GM19238 (cell line): ENCODE results near the gene VPS13D.

Experiments used
- DNase-seq: peaks from one replicate; pipeline ENCODE4 v3.0.0; 2011; ENCODE audit warnings: low spot score; ENCODE audit not compliant: insufficient read length

The VPS13D gene

GRCh38 chr1:12336413-12336812, 106.6 kb downstream of the VPS13D start:
- no peak for DNase-seq

- DNase-seq: no peak
Measured at GRCh38 chr1:12338017-12338416, 108.2 kb downstream of the VPS13D start.

- DNase-seq: no peak
Measured at GRCh38 chr1:12338823-12339222, 109.0 kb downstream of the VPS13D start.

GRCh38 chr1:12339396-12339795, 109.6 kb downstream of the VPS13D start:
- no peak for DNase-seq

DNA sequence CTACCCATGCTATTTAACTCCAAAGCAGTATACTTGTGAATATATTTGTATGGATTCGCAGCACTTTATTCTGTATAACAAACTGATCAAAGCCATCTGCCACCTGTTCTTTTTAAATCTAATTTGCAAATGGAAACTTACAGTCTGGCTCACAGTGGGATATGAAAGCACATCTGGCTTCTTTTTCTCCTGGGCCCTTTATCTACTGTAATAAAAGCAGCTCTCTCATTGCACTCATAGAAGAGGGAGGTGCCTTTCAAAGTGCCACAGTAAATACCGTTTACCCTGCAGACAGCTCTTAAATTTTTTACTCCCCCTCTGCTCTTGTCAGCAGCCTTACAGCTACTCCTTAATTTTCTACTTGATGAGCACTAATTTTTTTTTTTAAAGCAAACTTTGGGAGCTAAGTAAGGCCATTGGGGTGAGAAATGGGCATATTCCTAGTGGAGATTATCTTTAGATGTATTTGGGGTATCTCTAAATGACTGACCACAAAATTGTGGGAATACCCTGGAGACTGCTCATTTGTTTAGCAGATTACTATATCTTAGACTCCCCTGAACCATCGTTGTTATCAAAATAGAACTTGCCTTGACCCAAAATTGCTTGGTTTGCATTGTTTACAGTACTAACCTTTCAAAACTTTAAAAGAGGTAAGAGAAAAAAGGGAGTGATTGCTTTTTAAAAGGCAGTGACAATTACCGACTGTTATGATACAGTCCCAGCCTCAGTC, 110.1 kb downstream of the VPS13D start:
- no peak for DNase-seq

- no peak for DNase-seq
Measured at GRCh38 chr1:12340544-12340930, 110.7 kb downstream of the VPS13D start.

DNA sequence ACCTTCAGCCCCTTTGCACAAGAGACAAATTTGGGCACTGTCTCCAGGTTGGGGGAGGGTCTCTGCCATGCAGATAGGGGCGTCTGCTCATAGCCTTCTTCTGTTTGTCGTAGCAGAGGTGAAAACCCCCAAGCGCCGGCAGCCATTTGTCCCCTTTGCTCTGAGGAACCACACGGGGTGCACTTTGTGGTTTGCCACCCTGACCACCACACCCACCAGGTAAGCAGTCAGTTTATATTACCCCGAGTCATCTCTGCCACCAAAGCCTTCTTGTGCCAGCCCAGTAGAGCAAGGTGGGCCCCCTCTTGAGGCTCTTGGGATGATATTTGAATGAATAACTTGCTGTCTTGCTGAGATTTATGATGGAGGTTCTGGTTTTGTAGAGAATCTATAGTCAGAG, 111.8 kb downstream of the VPS13D start:
- no peak for DNase-seq

GRCh38 chr1:12342401-12343003, 112.7 kb downstream of the VPS13D start:
- DNase-seq: no peak

GRCh38 chr1:12343823-12344487, 114.1 kb downstream of the VPS13D start:
- DNase-seq: no peak

DNA sequence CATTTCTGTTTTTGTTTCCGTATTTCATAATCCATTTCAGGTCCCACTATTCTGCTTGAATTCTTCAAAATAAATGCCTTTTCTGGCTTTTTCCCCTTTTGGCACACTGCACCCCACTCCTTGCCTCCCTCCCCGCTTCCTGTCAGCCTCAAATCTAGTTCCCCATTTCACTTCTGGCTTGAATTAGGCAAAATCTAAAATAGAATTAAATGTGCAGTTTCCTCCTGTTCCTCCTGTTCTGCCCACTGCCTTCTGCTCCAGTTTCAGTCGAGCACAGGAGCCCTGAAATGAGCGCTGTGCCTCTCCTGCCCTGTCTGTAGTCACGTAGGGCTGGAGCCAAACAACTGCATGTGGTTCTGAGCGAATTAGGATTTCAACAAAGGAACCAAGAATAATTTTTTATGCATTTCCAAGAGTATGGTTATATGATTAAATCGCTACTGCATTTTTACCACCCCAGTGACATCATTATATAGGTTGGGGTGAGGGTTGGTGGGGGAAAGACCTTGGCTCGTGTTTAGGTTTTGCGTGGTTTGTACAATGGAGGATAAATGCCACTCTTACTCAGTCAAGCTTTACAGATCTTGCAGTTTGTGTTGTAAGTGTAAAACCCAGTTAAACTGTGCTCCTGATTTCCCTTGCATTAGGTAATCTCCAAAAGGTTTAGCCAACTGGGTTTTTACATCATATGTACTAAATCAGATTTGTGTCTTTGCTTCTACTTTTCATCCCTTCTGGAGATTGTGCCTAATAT, 114.9 kb downstream of the VPS13D start:
- no peak for DNase-seq

DNA sequence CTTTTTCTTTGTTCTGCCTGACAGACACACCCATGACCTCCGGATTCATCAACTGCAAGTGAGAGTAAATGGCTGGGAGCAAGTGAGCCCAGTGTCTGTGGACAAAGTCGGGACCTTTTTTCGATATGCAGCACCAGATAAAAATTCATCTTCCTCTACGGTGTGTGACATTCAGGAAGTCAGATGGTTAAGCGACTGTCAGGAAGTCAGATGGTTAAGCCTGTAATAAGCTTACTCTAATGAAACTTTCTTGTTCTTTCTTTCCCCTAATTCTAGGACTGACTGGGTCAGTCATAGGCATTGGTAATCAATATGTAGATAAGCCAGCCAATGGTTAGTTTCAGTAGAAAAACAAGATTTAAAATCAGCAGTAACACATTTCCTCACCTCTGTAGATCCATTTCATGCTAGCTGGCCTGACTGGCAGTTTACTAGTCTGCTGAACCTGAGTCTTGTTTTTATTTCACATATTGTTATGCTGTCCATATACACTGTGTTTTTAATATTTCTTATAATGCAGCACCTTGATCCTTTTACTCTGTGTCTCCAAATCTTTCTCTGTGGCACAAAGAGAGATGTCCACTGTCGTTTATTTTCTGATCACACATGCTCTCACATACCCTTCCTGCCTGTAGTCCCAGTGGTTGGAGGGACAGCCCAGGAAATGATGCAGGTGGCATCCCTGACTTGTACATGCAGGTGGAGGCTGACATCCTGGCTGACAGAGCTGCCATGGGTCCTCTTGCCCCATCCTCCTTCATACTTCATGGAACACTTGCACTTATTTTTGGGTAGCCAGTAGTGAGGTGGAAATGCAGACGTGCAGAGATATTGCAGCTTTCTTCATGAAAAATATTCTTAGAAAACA, 115.8 kb downstream of the VPS13D start:
- no peak for DNase-seq

- DNase-seq: no peak
Measured at GRCh38 chr1:12346483-12347151, 116.8 kb downstream of the VPS13D start.

DNA sequence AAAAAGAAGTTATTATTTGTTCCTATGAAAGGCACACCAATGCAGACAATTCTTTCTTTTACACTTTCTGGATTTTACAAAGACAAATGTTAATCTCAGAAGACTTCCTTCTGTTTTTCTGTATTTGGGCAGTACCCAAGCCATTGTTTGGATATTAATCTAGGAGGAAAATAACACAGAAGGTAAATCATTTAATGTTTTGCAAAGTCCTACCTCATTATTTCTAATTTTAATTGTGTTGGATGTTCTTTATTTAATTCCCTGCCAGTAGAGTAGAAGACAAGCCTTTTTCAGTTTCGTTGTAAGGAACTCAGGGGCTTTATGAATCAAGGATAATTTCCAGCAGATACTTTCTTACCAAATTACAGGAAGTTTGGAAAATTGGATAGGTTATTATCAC, 118.3 kb downstream of the VPS13D start:
- no peak for DNase-seq

- DNase-seq: no peak
Measured at GRCh38 chr1:12353981-12354380, 124.2 kb downstream of the VPS13D start.

GRCh38 chr1:12356004-12356890, 126.4 kb downstream of the VPS13D start:
- no peak for DNase-seq

DNA sequence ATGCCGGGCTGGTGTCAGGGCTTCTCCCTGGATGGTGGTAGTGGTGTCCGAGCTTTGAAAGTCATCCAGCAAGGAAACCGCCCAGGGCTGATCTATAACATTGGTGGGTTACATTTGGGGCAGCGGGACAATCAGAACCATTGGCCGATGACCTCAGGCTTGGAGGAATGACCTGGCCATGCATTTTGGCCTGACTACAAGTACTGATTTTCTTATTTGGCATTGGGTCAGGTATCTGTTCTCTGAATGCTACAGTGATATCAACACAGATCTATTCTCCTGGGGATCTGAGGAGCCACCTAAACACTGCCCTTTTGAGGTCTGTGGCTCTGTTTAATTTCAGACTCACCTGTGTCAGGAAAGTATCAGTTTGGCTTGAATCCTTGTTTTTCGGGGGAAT, 128.7 kb downstream of the VPS13D start:
- DNase-seq: no peak

DNA sequence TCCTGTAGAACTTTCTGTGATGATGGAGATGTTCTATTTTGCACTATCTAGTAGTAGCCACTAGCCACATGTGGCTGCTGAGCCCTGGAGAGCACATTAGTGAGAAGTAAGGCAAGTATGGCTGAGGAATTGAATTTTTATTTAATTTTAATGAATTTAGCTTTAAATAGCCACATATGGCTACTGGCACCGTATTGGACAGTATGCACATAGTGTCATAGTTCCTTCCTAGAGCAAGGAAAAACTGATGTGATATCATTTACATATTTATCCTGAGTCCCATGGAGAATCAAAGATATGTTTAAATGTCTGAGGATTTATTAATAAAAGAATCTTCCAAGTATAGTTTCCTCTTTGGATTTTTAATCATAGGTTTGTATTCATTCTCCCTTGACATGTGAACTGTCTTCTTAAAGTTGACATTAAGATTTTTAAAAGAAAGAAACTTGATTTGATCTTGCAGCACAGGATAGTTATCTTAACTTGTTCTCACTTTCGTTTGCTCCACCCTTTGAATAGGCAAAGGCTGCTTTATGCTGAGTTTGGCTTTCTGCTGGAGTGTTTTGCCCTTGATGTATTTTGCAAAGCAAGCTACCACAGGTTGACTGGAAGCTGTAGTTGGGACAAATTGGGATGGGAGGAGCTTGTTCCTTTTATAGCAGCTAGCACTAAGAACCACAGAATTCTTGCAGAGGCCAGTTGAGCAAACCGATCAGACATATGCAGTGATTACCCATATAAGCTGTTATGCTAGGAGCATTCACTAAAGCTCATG, 129.7 kb downstream of the VPS13D start:
- no peak for DNase-seq

DNA sequence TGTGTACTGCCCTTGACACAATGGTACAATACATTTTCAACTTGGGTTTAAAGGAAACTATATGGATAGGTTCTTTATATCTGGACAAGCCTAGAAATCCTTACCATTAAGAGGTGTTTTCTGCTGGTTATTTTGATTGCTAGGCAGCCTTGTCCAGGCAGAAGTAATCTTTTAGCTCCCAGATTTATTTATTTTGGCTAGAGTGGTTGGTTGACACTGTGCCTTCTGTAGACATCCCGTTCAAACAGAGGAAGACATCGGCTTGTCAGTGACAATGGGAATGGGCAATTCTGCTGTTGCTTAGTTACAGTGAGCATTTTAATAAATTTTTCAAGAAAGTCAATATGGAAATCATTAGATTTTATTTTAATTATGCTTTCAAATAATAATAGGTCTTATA, 138.8 kb downstream of the VPS13D start:
- no peak for DNase-seq

GRCh38 chr1:12369258-12369657, 139.4 kb downstream of the VPS13D start:
- no peak for DNase-seq
